DMS114 treated with DMSO at 0.1 percent for 48 hours (cell line): Measurements from ENCODE around the gene B3GALT2.

Experiments
- DNase-seq: peaks from one replicate; lab custom pipeline; 2025; ENCODE audit not compliant: unreplicated experiment; lab: John Stamatoyannopoulos, UW

The B3GALT2 gene

GRCh38 chr1:193183019-193183627 lies 3.3 kb downstream of the B3GALT2 start:
- peak; percentile 86 for DNase-seq

- no peak for DNase-seq
Measured at GRCh38 chr1:193181985-193182384, 4.4 kb downstream of the B3GALT2 start.

GRCh38 chr1:193181536-193181935 lies 4.9 kb downstream of the B3GALT2 start:
- DNase-seq: no peak

GRCh38 chr1:193179094-193179493 lies 7.3 kb downstream of the B3GALT2 start:
- no peak for DNase-seq

- DNase-seq: no peak
Measured at GRCh38 chr1:193176788-193177187, 9.6 kb downstream of the B3GALT2 start.

GRCh38 chr1:193176113-193176512 lies 10.3 kb downstream of the B3GALT2 start:
- DNase-seq: no peak

GRCh38 chr1:193157360-193157759 lies 29.1 kb downstream of the B3GALT2 start:
- no peak for DNase-seq

GRCh38 chr1:193156822-193157142 lies 29.6 kb downstream of the B3GALT2 start:
- no peak for DNase-seq

GRCh38 chr1:193156117-193156821 lies 30.1 kb downstream of the B3GALT2 start:
- no peak for DNase-seq

- DNase-seq: no peak
Measured at GRCh38 chr1:193144999-193145398, 41.4 kb downstream of the B3GALT2 start.

GRCh38 chr1:193144361-193144938 lies 42.0 kb downstream of the B3GALT2 start:
- no peak for DNase-seq

GRCh38 chr1:193143285-193143684 lies 43.1 kb downstream of the B3GALT2 start:
- peak; percentile 16 for DNase-seq

- no peak for DNase-seq
Measured at GRCh38 chr1:193142409-193142808, 44.0 kb downstream of the B3GALT2 start.

- no peak for DNase-seq
Measured at GRCh38 chr1:193141804-193142203, 44.6 kb downstream of the B3GALT2 start.

GRCh38 chr1:193140254-193140653 lies 46.2 kb downstream of the B3GALT2 start:
- DNase-seq: no peak

- DNase-seq: no peak
Measured at GRCh38 chr1:193131266-193131860, 55.0 kb downstream of the B3GALT2 start.
